H1 (cell line): ENCODE measurements around the gene HACD2. TPM values are rescaled to one million over a fixed set of nuclear protein-coding genes. Genes with fewer than 3 reads are reported as not detected.

Experiments used
- CTCF ChIA-PET: fragments of 300-600 bp; sonication (Branson Sonifier 250); formaldehyde crosslinking; loops from one replicate; lab custom pipeline; 2021; ENCODE audit not compliant: partially characterized antibody; lab: Charles Lee
- POLR2A ChIA-PET: fragments of 300-600 bp; sonication (Branson Sonifier 250); formaldehyde crosslinking; loops from one replicate; lab custom pipeline; 2021; ENCODE audit warnings: inconsistent platforms; ENCODE audit not compliant: partially characterized antibody; lab: Charles Lee
- DNase-seq, 2 experiments: peaks; one replicate each; pipeline versions ENCODE4 v3.0.0 to v3.0.0-alpha.2; 2010 to 2022; ENCODE audit warnings: low spot score in 2 of 2, low read depth in 1 of 2, mixed read lengths in 1 of 2
- FAIRE-seq: peaks from 2 replicates; lab custom pipeline; 2011; peaks lifted over from hg19 to GRCh38; lab: Jason Lieb, UNC
- H2AFZ ChIP-seq: 2 replicates; pipeline ENCODE4 v1.8.1; 2012; ENCODE audit warnings: low read length, inconsistent platforms
- H2AK5ac ChIP-seq: 2 replicates; pipeline ENCODE4 v1.6.1; 2013; ENCODE audit warnings: low read depth, low read length
- H2BK120ac ChIP-seq: replicated peaks from 2 replicates; pipeline ENCODE3; 2013; ENCODE audit warnings: low read depth, low read length, inconsistent platforms
- H2BK12ac ChIP-seq: 2 replicates; pipeline ENCODE4 v1.6.1; 2013; ENCODE audit warnings: low read depth, low read length
- H2BK15ac ChIP-seq: 2 replicates; pipeline ENCODE4 v1.6.1; 2013; ENCODE audit warnings: low read length
- H2BK20ac ChIP-seq: 2 replicates; pipeline ENCODE4 v1.6.1; 2013; ENCODE audit warnings: low read length
- H2BK5ac ChIP-seq: 2 replicates; pipeline ENCODE4 v1.6.1; 2013; ENCODE audit warnings: low read depth, low read length
- H3K14ac ChIP-seq: 2 replicates; pipeline ENCODE4 v1.6.1; 2013; ENCODE audit warnings: inconsistent platforms; ENCODE audit not compliant: insufficient read length
- H3K18ac ChIP-seq: 2 replicates; pipeline ENCODE4 v1.6.1; 2013; ENCODE audit warnings: low read length; ENCODE audit errors: extremely low read depth
- H3K23ac ChIP-seq: 2 replicates; pipeline ENCODE4 v1.6.1; 2013; ENCODE audit warnings: inconsistent platforms; ENCODE audit not compliant: insufficient read length
- H3K23me2 ChIP-seq: 2 replicates; pipeline ENCODE4 v1.6.1; 2013; ENCODE audit warnings: low read depth, low read length
- H3K27ac ChIP-seq: 2 replicates; pipeline ENCODE4 v1.6.1; 2011; ENCODE audit warnings: low read depth, low read length, inconsistent platforms
- H3K27me3 ChIP-seq, 4 experiments: replicated peaks in 1 of 4; 1 replicate in 1 of 4; 2 replicates in 3 of 4; pipeline versions ENCODE4 v1.6.1 to v1.8.1; 2011 to 2013; ENCODE audit warnings: low read length in 3 of 4, mild to moderate bottlenecking in 3 of 4, inconsistent platforms in 2 of 4, mixed read lengths in 2 of 4, moderate library complexity in 1 of 4; ENCODE audit not compliant: control insufficient read depth in 3 of 4, insufficient read depth in 3 of 4; ENCODE audit errors: extremely low read depth in 1 of 4
- H3K36me3 ChIP-seq, 4 experiments: 2 replicates each; pipeline versions ENCODE4 v1.6.1 to v1.8.1; 2011 to 2013; ENCODE audit warnings: mild to moderate bottlenecking in 4 of 4, low read length in 3 of 4, moderate library complexity in 2 of 4, control low read depth in 1 of 4, inconsistent platforms in 1 of 4; ENCODE audit not compliant: insufficient read depth in 4 of 4, control insufficient read depth in 2 of 4
- H3K4ac ChIP-seq: replicated peaks from 2 replicates; pipeline ENCODE3; 2013; ENCODE audit warnings: low read length, low read depth, mixed read lengths, inconsistent platforms; ENCODE audit not compliant: insufficient read length
- H3K4me1 ChIP-seq, 4 experiments: replicated peaks in 1 of 4; 1 replicate in 1 of 4; 2 replicates in 3 of 4; pipeline versions ENCODE4 v1.6.1 to v1.8.1; 2011 to 2013; ENCODE audit warnings: low read length in 3 of 4, inconsistent platforms in 2 of 4, mixed read lengths in 1 of 4; ENCODE audit not compliant: insufficient read depth in 4 of 4, control insufficient read depth in 3 of 4
- H3K4me2 ChIP-seq, 2 experiments: 2 replicates each; pipeline versions ENCODE4 v1.6.1 to v1.8.1; 2011 to 2013; ENCODE audit warnings: low read depth in 2 of 2, low read length in 2 of 2, control low read depth in 1 of 2, inconsistent platforms in 1 of 2, mild to moderate bottlenecking in 1 of 2; ENCODE audit not compliant: insufficient read depth in 1 of 2
- H3K4me3 ChIP-seq, 4 experiments: fragments of 200-600, 300-600 bp in 1 of 4; sonication (generic), shearing (Covaris generic), sonication (Bioruptor Twin) in 1 of 4; 2 replicates each; pipeline versions ENCODE4 v1.5.1 to v1.8.1; 2011 to 2016; ENCODE audit warnings: low read length in 4 of 4, low read depth in 3 of 4, control low read depth in 2 of 4, inconsistent platforms in 2 of 4, mild to moderate bottlenecking in 2 of 4, mixed read lengths in 1 of 4, moderate library complexity in 1 of 4; ENCODE audit not compliant: insufficient read depth in 2 of 4; ENCODE audit errors: extremely low read depth in 1 of 4
- H3K56ac ChIP-seq: replicated peaks from 2 replicates; pipeline ENCODE3; 2013; ENCODE audit warnings: low read depth, mild to moderate bottlenecking, mixed read lengths, low read length, inconsistent platforms; ENCODE audit not compliant: insufficient read length
- H3K79me1 ChIP-seq: 2 replicates; pipeline ENCODE4 v1.6.1; 2013; ENCODE audit warnings: low read depth, low read length, control low read depth
- H3K79me2 ChIP-seq, 2 experiments: 2 replicates each; pipeline versions ENCODE4 v1.6.1 to v1.8.1; 2012 to 2013; ENCODE audit warnings: low read length in 2 of 2, mild to moderate bottlenecking in 2 of 2, inconsistent platforms in 1 of 2; ENCODE audit not compliant: insufficient read depth in 2 of 2, control insufficient read depth in 1 of 2
- H3K9ac ChIP-seq, 4 experiments: replicated peaks in 1 of 4; 1 replicate in 1 of 4; 2 replicates in 3 of 4; pipeline versions ENCODE4 v1.6.1 to v1.8.1; 2011 to 2013; ENCODE audit warnings: low read depth in 3 of 4, low read length in 3 of 4, control low read depth in 2 of 4, mild to moderate bottlenecking in 2 of 4, moderate library complexity in 2 of 4, inconsistent platforms in 1 of 4; ENCODE audit errors: extremely low read depth in 1 of 4
- H3K9me3 ChIP-seq, 2 experiments: 2 replicates each; pipeline versions ENCODE4 v1.6.1 to v1.8.1; 2012 to 2013; ENCODE audit warnings: mild to moderate bottlenecking in 2 of 2, moderate library complexity in 2 of 2, control low read depth in 1 of 2, inconsistent platforms in 1 of 2, low read depth in 1 of 2, low read length in 1 of 2, mixed read lengths in 1 of 2; ENCODE audit not compliant: insufficient read depth in 2 of 2
- H4K20me1 ChIP-seq, 2 experiments: replicated peaks in 1 of 2; 2 replicates each; pipeline versions ENCODE3 to v1.8.1; 2011 to 2013; ENCODE audit warnings: inconsistent platforms in 2 of 2, low read length in 2 of 2, mild to moderate bottlenecking in 1 of 2; ENCODE audit not compliant: insufficient read depth in 2 of 2, control insufficient read depth in 1 of 2
- H4K5ac ChIP-seq: 2 replicates; pipeline ENCODE4 v1.6.1; 2013; ENCODE audit warnings: low read length, low read depth, mixed read lengths, inconsistent platforms; ENCODE audit not compliant: insufficient read length
- H4K8ac ChIP-seq: 2 replicates; pipeline ENCODE4 v1.8.0; 2013; ENCODE audit warnings: mild to moderate bottlenecking, moderate library complexity, low read length, inconsistent platforms; ENCODE audit not compliant: insufficient read depth; ENCODE audit errors: extremely low read depth
- H4K91ac ChIP-seq: replicated peaks from 2 replicates; pipeline ENCODE3; 2013; ENCODE audit warnings: low read length, mixed read lengths, inconsistent platforms; ENCODE audit not compliant: insufficient read length
- CHD1 ChIP-seq: IDR thresholded peaks from 2 replicates; pipeline ENCODE4 v1.6.1; 2012; ENCODE audit warnings: low read depth, low read length, improper control_type of control experiment
- EGR1 ChIP-seq: IDR thresholded peaks from 2 replicates; pipeline ENCODE4 v1.6.1; 2011; ENCODE audit warnings: low read depth, low read length, borderline replicate concordance
- KDM5A ChIP-seq: fragments of 200-600 bp; IDR thresholded peaks from 2 replicates; pipeline ENCODE4 v1.7.1; 2012; ENCODE audit warnings: mild to moderate bottlenecking, low read length, inconsistent platforms, mixed read lengths
- RNF2 ChIP-seq: fragments of 200-900, 300-1000 bp; sonication (generic); IDR thresholded peaks from 2 replicates; pipeline ENCODE4 v1.7.1; 2016; ENCODE audit warnings: borderline replicate concordance, low read depth, mild to moderate bottlenecking, antibody characterized with exemption, low read length; ENCODE audit not compliant: poor library complexity, severe bottlenecking; ENCODE audit errors: missing control alignments
- TCF12 ChIP-seq: IDR thresholded peaks from 2 replicates; pipeline ENCODE4 v1.6.1; 2011; ENCODE audit warnings: low read depth, mild to moderate bottlenecking, low read length
- WGBS, 2 experiments: shearing (Covaris generic) in 1 of 2; methylation state at CpG; one replicate each; pipeline versions ENCODE4 v1.1.6 to v1.1.7; 2013 to 2015; ENCODE audit warnings: low lambda C conversion rate in 2 of 2, mixed read lengths in 2 of 2, inconsistent platforms in 1 of 2, low coverage in 1 of 2, missing lambda C conversion rate in 1 of 2; ENCODE audit not compliant: insufficient replicate concordance in 2 of 2, insufficient coverage in 1 of 2, insufficient read length in 1 of 2; ENCODE audit errors: extremely low coverage in 1 of 2, missing lambda C conversion rate in 1 of 2; 5-methylcytosine and 5-hydroxymethylcytosine counted together
- polyA plus RNA-seq, 7 experiments: library from polyadenylated mRNA; depleted of rRNA in 3 of 7; stranded (reverse) in 5 of 7; unstranded in 2 of 7; fragments of >200 nt in 5 of 7; fragments of 200-250 nt in 2 of 7; gene quantifications; 1 replicate in 5 of 7; 2 replicates in 1 of 7; 4 replicates in 1 of 7; pipeline versions ENCODE4 v1.2.1 to v1.2.3, GENCODE V29; 2011 to 2013; ENCODE audit warnings: missing spikeins in 2 of 7, mixed read lengths in 2 of 7
- total RNA-seq: library from RNA; stranded (reverse); fragmentation: NEBNext Ultra II Directional; extraction: Animal tissue kit (Norgen Biotek cat#: 25700); gene quantifications from 2 replicates; pipeline ENCODE4 v1.2.1, GENCODE V29; 2021

The HACD2 gene
- total and polyA plus RNA-seq, 2 of the 8 experiments (the other 6 are each of a cell fraction or from before 2014, with no cell fraction given) = 24.9 to 31.2 TPM

GRCh38 chr3:123483146-123483545, 101.7 kb downstream of the HACD2 start:
- no peaks in the 10 kb centered on the region for H3K36me3 ChIP-seq
- H2AK5ac ChIP-seq = no peak overlapping the region
- no peak overlapping the region for H3K56ac ChIP-seq
- no peaks in the 10 kb centered on the region for H4K20me1 ChIP-seq
- no peak overlapping the region for H2BK15ac ChIP-seq
- H3K18ac ChIP-seq = no peak overlapping the region
- H3K14ac ChIP-seq = no peak overlapping the region
- H3K27ac ChIP-seq = no peak overlapping the region
- no peak overlapping the region for H3K4ac ChIP-seq
- DNase-seq (no peak), FAIRE-seq (no peak)
- no peak overlapping the region for H3K23ac ChIP-seq
- no peak overlapping the region for H2BK120ac ChIP-seq
- peak overlapping the region; percentile 44; the same call in 1 of the 2 replicates for H2AFZ ChIP-seq
- H3K23me2 ChIP-seq = no peaks in the 10 kb centered on the region
- no peak overlapping the region for H3K9ac ChIP-seq
- ChIA-PET CTCF (interaction anchor here (0.7 to 4.9 kb wide), 13 partner anchors 33 to 159 kb away, joined by 3 to 22 read pairs (median 5); no protein-coding TSS in a partner anchor), POLR2A (interaction anchor here (0.6 to 0.8 kb wide), 2 partner anchors 13 to 103 kb away, joined by 3 read pairs; no protein-coding TSS in a partner anchor)
- no peak overlapping the region for H3K4me2 ChIP-seq
- H4K91ac ChIP-seq = no peak overlapping the region
- no peak overlapping the region for H2BK12ac ChIP-seq
- 91% methylated on average over 6 of the region's 6 CpGs; no CpG with 5 or more reads in 1 of the 2 experiments for WGBS, 2 experiments
- no peaks in the 10 kb centered on the region for H3K79me2 ChIP-seq
- no peak overlapping the region for H2BK20ac ChIP-seq
- H3K9me3 ChIP-seq = no peaks in the 10 kb centered on the region
- TF ChIP-seq KDM5A (no peak), EGR1 (no peak), CHD1 (no peak), TCF12 (no peak), RNF2 (no peak)
- no peak overlapping the region for H2BK5ac ChIP-seq
- H4K5ac ChIP-seq = no peak overlapping the region
- no peaks in the 10 kb centered on the region for H3K27me3 ChIP-seq
- H3K79me1 ChIP-seq = no peaks in the 10 kb centered on the region
- no peaks in the 10 kb centered on the region for H3K4me1 ChIP-seq
- H4K8ac ChIP-seq = no peak overlapping the region
- no peak overlapping the region for H3K4me3 ChIP-seq
